Activated CD4-positive, alpha-beta T cell treated with anti-CD3 and anti-CD28 coated beads, Interleukin-2, Interleukin-6, amounts not matched to agents 100 ng/mL and 50 ng/mL, durations not matched to agents 16 hours and 8 hours (primary cell): Measurements from ENCODE around the gene PRKCA.
"Not testable (repeated sequence)": the region's sequence is repeated elsewhere in the genome, so short reads cannot be mapped to it uniquely, and the experiment has no call there.

Experiments used
- DNase-seq: peaks from one replicate; pipeline ENCODE4 v3.0.0-alpha.2; 2020

PRKCA gene

DNA sequence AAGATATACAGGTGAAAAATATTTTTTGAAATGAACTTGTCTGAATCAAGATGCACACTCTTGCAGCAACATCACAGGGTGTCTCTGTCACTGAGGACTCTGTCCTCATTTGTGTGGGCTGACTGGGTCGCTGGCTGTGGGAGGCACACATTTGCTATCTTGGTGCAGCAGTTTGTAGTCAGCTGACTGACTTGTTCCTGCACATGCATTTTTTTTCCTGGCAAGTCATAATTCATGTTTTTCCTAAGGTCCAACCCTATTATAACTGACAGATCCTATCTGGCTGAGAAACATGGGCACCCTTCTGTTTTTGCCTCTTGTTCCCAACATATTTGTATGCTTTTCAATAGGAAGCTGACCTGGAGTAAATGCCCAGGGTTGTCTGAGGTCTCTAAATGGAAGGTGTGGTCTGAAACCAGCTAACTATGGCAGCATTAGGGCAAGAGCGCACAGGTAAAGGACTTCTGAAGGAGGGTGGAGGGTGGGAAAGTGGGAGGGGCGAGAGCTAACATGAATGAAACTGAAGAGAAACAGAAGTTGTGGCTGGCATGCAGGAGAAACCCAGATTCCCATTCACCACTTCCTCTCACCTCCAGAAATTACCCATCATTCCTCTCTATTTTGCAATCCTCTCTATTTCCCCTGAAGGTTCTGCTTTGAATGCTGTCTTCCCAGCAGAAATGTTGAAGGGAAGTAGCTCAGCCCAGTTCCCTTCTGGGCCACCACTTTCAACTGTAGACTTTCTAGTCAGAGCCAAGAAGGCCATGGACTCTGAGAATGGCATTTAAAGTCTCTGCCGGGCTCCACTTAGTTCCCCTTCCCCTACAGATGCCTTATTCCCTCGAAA lies 166.1 kb downstream of the PRKCA start:
- peak; percentile 35 for DNase-seq

- no peak for DNase-seq
Observed at GRCh38 chr17:66469088-66469442, 166.7 kb downstream of the PRKCA start.

GRCh38 chr17:66469461-66469860 lies 167.0 kb downstream of the PRKCA start:
- DNase-seq, result no peak

DNA sequence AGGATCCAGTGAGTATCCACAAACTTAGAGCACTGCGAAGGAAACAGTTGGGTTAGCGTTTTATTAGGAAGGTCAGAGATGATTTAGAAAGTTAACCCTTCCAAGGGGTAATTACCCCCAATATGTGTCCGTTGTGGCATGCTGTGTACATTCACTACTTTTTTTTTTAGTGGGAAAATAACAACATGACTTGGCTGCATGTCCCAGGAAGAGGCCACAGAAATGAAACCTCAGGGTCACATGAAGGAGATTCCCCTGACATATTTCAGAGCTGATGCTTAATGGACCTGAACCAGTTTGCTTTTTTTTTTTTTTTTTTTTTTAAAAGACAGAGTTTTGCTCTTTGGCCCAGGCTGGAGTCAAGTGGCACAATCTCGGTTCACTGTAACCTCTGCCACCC lies 167.5 kb downstream of the PRKCA start:
- DNase-seq, result no peak

GRCh38 chr17:66472123-66472522 lies 169.7 kb downstream of the PRKCA start:
- DNase-seq, result no peak

DNA sequence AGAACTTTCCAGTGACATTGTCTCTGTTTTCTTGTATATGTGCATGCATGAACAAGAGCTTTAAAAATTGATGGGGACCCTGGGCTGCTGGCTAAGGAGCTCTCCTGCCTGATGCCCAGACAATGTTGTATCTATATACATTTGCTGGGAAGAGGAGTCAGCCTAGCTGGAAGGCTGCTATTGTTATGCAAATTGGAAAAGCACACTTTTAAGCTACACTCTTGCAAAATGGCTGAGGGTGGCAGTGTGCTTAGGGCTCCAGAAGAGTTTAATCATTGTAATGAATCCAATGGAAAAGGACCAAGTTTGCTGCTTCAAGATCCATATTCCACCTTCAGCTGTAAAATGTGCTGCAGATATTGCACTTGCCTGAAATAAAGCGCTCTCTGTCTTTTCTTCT lies 171.8 kb downstream of the PRKCA start:
- DNase-seq, result no peak

DNA sequence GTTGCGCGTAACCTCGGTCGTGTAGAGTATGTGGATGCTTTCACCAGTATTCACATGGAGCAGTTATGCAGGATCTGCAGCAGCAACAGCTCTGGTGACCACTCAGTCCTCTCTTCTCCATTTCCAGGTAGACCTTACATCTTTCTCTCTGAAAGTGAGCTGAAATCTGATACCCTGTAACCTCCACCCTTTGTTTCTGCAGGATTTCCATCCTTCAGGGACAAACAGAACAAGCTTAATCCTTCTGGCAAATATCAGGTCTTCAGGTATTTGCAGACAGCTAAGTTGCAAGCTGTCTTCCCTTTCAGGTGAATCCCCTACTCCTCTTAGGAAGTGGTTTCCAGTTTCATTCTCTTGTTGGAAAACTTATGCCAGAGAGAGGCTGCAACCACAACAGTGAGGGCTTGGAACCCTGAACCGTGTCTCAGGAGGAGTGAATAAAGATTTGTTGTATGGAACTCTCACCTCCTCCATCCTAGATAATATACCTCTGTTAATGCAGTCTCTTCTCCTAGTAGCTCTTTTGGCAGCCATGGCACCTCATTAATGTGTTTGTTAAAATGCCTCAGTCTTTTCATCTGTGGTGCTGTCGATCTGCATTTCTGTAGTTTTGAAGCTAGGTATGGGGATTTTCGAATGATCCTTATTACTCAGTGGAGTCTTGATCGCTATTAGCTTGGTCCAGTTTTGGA lies 172.5 kb downstream of the PRKCA start:
- no peak for DNase-seq

DNA sequence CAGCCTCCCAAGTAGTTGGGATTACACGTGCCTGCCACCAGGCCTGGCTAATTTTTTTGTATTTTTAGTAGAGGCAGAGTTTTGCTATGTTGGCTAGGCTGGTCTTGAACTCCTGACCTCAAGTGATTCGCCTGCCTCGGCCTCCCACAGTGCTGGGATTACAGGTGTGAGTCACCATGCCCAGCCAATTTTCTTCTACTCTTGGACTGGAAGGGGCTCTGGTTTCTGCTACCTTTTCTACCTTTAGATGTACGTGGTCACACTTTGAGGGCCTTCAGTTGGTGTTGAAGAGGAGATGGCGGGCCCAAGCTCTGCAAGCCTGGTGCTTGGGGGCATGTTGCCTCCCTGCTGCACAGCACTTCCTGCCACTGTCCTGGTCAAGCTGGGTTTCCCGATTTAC lies 173.6 kb downstream of the PRKCA start:
- no peak for DNase-seq

- DNase-seq, result no peak
Observed at GRCh38 chr17:66477615-66478283, 175.3 kb downstream of the PRKCA start.

- DNase-seq, result not testable (repeated sequence)
Observed at GRCh38 chr17:66479230-66479889, 176.9 kb downstream of the PRKCA start.

GRCh38 chr17:66480243-66480642 lies 177.8 kb downstream of the PRKCA start:
- DNase-seq, result no peak

DNA sequence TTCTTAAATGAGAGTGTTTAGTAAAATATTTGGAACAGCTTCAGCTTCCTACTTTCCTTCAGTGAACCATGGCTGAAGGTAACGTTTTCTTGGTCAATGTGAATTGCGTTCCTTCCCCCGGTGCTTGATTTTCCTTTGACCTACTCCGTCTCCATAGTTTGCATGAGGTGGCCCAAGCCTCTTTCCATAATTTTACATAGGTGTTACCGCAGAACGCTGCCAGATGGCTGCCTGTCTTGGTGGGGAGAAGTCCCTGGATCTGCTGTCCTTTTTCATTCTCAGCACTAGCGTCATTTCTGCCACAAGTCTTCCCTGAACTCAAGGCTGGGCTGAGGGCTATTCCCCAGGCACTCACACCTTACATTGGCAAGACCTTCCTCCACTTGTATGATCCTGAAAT lies 178.4 kb downstream of the PRKCA start:
- no peak for DNase-seq

DNA sequence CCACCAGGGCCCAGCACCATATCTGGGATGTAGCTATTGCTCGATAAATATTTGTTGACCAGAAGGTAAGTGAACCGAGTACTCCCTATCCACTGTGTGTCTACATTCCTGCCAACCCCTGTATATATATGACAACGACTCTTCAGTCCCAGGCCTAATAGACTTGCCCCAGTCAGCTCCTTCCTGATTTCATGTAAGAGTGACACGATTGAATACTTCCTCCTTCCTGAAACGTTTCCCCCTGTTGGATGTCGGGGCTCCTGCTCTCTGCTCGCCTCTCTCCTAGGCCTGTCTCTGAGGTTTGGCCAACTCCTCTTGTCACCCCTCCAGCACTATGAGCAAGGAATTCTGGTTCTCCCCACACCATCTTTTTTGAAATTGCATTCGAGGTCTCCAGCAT lies 178.9 kb downstream of the PRKCA start:
- no peak for DNase-seq

DNA sequence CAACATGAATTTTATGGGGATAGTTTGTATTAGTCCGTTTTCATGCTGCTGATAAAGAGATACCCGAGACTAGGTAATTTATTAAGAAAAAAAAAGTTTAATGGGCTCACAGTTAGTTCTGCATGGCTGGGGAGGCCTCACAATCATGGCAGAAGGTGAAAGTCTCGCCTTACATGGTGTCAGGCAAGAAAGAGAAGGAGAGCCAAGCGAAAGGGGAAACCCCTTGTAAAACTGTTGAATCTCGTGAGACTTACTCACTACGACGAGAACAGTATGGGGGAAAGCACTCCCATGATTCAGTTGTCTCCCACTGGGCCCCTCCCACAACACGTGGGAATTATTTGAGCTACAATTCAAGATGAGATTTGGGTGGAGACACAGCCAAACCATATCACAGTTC lies 181.5 kb downstream of the PRKCA start:
- DNase-seq, result no peak

DNA sequence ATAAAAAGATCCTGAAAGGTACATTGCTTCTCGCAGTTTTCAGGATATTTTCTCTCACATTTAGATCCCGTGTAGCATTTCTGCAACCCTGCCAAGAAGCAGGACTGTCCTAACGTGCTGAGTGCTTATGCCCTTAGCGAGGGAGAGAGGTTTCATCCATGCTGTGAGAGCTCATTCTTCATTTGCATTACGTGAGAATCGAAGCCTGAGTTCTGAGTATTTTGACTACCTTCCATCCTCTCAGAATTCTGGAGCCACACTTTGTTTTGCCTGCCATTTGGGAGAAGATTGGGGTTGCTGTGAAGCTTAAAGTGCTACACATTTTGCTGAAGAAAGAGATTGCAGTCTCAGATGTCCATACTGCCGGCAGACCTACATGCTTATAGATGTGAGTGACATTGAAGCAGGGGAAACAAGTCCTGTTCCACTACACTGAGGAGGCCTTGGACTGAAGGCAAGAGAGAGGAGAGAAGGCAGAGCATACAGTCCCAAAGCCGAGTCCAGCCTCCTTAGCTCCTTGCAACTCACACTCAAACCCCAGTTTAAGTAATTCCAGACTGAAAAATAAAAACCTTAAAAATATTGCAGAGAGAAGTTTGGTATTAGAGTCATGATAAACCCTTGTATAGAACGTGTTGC lies 183.0 kb downstream of the PRKCA start:
- no peak for DNase-seq

GRCh38 chr17:66487121-66487520 lies 184.7 kb downstream of the PRKCA start:
- DNase-seq, result no peak

DNA sequence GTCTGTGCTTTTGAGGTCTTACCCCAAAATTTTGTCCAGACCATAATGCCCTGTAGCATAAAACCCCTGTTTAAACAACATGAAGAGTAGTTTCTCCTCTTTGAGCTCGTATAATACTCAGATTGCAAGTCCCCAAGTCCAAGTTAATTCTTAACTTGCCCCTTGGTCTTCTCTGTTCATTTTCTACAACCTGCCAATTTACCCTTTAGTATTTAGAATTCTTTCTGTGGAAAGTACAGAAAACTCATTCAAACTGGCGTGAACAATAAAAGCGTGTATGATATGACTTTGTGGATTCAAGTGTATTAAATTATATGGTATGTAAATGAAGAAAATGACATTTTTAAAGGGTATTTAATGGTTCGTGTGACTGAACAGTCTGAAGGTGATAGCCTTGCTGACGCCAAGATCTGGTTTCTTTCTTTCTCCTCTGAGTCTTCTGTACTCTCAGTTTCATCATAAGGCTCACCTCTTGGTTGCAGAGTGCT lies 185.6 kb downstream of the PRKCA start:
- DNase-seq, result no peak

GRCh38 chr17:66488864-66489263 lies 186.5 kb downstream of the PRKCA start:
- DNase-seq, result no peak

DNA sequence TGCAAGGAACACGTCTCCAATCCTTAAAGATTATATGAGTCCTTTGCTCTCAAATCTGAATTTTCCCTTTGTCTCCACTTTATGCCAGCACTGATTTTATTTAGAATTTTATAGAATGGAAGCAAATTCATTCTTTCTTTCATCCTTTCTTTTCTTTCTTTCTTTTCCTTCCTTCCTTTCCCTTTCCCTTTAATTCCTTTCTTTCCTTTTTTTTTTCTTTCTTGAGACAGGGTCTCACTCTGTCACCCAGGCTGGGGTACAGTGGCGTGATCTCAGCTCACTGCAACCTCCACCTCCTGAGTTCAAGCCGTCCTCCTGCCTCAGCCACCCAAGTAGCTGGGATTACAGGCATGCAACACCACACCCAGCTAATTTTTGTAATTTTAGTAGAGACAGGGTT lies 187.2 kb downstream of the PRKCA start:
- not testable (repeated sequence) for DNase-seq

DNA sequence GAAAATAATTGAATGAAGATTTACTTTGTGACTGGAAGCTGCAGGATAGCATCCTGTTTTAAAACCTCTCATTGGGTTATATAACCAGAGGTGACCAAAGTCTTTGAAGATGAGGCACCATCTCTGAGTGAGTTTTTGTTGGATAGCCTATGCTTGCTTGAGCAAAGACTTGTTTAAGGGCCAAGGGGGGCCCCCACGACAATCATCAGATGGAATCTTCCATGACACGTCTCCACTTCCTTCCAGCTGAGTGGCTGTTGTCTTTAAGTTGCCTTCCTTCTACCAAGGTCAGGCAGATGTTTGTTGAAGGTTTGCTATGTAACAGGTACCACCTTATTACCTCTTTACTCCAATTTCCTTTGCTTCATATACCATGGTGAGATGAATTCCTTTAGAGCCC lies 188.8 kb downstream of the PRKCA start:
- DNase-seq, result peak; percentile 14

DNA sequence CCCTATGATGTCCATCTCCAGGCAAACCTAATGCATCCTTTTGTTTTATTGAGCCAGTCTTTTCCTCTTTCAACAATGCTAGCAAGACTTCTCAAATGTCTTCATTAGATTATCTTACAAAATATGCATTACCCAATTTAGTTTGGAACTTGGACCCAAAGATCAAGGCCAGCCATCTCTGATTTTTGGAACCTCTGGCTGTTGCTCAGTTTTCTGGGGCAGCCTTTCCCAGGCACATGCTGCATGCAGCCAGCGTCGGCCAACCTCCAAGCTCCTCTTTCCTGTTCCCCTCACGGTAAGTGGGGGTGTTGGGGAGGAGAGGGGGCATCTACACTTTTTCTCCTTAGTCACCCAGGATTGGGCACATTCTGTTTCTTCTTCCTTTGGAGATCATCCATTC lies 189.3 kb downstream of the PRKCA start:
- no peak for DNase-seq

- DNase-seq, result no peak
Observed at GRCh38 chr17:66492080-66492479, 189.7 kb downstream of the PRKCA start.

DNA sequence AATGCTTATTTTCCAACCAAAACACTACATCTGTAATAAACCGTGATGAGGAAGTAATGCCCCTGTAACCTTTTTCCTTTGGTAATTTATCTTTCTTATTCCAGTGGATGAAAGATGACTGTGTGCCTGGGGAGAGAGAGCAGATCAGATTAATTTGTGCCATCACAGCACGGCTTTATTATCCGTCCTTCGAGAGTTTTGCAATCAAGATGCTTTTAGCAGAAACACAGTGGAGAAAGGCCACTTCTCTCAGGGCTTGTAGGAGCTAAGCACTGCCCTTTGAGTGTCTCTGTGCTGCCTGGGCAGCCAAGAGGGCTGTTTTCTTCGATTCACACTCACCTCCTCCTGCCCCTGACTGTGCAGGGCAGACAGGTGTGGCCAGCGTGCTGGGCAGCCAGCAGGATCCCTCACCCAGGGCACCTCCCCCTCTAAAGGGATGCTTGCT lies 190.2 kb downstream of the PRKCA start:
- DNase-seq, result no peak
